K562 (cell line): Measurements from ENCODE around the gene ARHGAP26. TPM values are rescaled to one million over a fixed set of nuclear protein-coding genes. Genes with fewer than 3 reads are reported as not detected.
A peak's percentile ranks its signal among the peaks of the same experiment; 100 is the strongest.

Experiments
- CBX1 ChIP-seq: sonication (generic); IDR thresholded peaks from 2 replicates; pipeline ENCODE4 v1.6.1; 2016; ENCODE audit warnings: antibody characterized with exemption, low read depth, mild to moderate bottlenecking
- CXXC5 ChIP-seq: fragments of 250-450 bp; sonication (Bioruptor Pico); IDR thresholded peaks from 2 replicates; pipeline ENCODE4 v1.8.0; 2022; ENCODE audit warnings: inconsistent platforms, mild to moderate bottlenecking, moderate library complexity
- GABPB2 ChIP-seq: fragments of 250-450 bp; sonication (Bioruptor Pico); conservative IDR thresholded peaks from 2 replicates; pipeline ENCODE4 v1.5.1; 2021; ENCODE audit warnings: mild to moderate bottlenecking
- HIVEP1 ChIP-seq: fragments of 250-450 bp; sonication (Bioruptor Pico); IDR thresholded peaks from 2 replicates; pipeline ENCODE4 v1.4.0; 2020; ENCODE audit warnings: mild to moderate bottlenecking
- ILK ChIP-seq: fragments of 450-650 bp; IDR thresholded peaks from 2 replicates; pipeline ENCODE4 v1.6.1; 2016; ENCODE audit warnings: missing genetic modification characterization, low read depth, mild to moderate bottlenecking, missing compliant biosample characterization, moderate library complexity, borderline replicate concordance
- KLF6 ChIP-seq: fragments of 250-450 bp; sonication (Bioruptor Pico); IDR thresholded peaks from 2 replicates; pipeline ENCODE4 v1.4.0; 2020; ENCODE audit warnings: mild to moderate bottlenecking, moderate library complexity, borderline replicate concordance
- MAZ ChIP-seq, 2 experiments: fragments of 450-650 bp in 1 of 2; sonication (generic) in 1 of 2; formaldehyde crosslinking; IDR thresholded peaks in 1 of 2; conservative IDR thresholded peaks in 1 of 2; 2 replicates each; pipeline versions ENCODE4 v1.4.0 to v1.5.0; 2020; ENCODE audit warnings: mild to moderate bottlenecking in 1 of 2, missing genetic modification reagents in 1 of 2
- MECOM ChIP-seq: fragments of 250-450 bp; sonication (Bioruptor Pico); IDR thresholded peaks from 2 replicates; pipeline ENCODE4 v1.8.0; 2022; ENCODE audit warnings: inconsistent platforms
- NR2C2 ChIP-seq, 2 experiments: fragments of 200-800 bp in 1 of 2; sonication (Bioruptor generic) in 1 of 2; sonication (generic) in 1 of 2; formaldehyde crosslinking in 1 of 2; IDR thresholded peaks; 2 replicates each; pipeline versions ENCODE4 v1.6.1 to v1.8.0; 2016 to 2022; ENCODE audit warnings: mild to moderate bottlenecking in 1 of 2, missing compliant biosample characterization in 1 of 2, missing genetic modification characterization in 1 of 2, missing genetic modification reagents in 1 of 2
- PTTG1 ChIP-seq: fragments of 450-650 bp; IDR thresholded peaks from 2 replicates; pipeline ENCODE4 v1.6.1; 2016; ENCODE audit warnings: low read depth, mild to moderate bottlenecking, missing genetic modification characterization, missing compliant biosample characterization
- ZBTB17 ChIP-seq: fragments of 450-650 bp; formaldehyde crosslinking; IDR thresholded peaks from 2 replicates; pipeline ENCODE4 v1.4.0; 2020; ENCODE audit warnings: mild to moderate bottlenecking
- ZNF239 ChIP-seq: fragments of 250-450 bp; sonication (Bioruptor Pico); IDR thresholded peaks from 2 replicates; pipeline ENCODE4 v1.4.0; 2020; ENCODE audit warnings: mild to moderate bottlenecking
- ZNF311 ChIP-seq: fragments of 250-450 bp; sonication (Bioruptor Pico); IDR thresholded peaks from 2 replicates; pipeline ENCODE4 v1.4.0; 2020; ENCODE audit warnings: mild to moderate bottlenecking, moderate library complexity
- ZNF79 ChIP-seq: fragments of 250-450 bp; sonication (Bioruptor Pico); IDR thresholded peaks from 2 replicates; pipeline ENCODE4 v1.4.0; 2020; ENCODE audit warnings: low read depth, mild to moderate bottlenecking, moderate library complexity
- polyA plus RNA-seq, 8 experiments: library from polyadenylated mRNA; depleted of rRNA in 4 of 8; stranded (reverse) in 5 of 8; unstranded in 3 of 8; fragments of >200 nt; fragmentation: Nextera tagmentation in 2 of 8; fragmentation: Illumina TruSeq in 1 of 8; extraction: Ambion mirVana in 2 of 8; extraction: Trizol in 1 of 8; gene quantifications; 2 replicates each; pipeline versions ENCODE4 v1.2.1 to v1.2.3, GENCODE V29; 2011 to 2014; ENCODE audit warnings: inconsistent platforms in 1 of 8, missing spikeins in 1 of 8
- total RNA-seq, 7 experiments: library from RNA; depleted of rRNA in 6 of 7; stranded (reverse); fragments of >200 nt in 6 of 7; fragmentation: Illumina TruSeq in 2 of 7; extraction: Trizol in 2 of 7; gene quantifications; 2 replicates each; pipeline versions ENCODE4 v1.2.1 to v1.2.3, GENCODE V29; 2011 to 2021; ENCODE audit warnings: low replicate concordance in 1 of 7
- TF ChIP-seq, protein P1 (sequence below): fragments of 250-450 bp; sonication (Bioruptor Pico); IDR thresholded peaks from 2 replicates; pipeline ENCODE4 v1.4.0; 2020
- TF ChIP-seq, protein P2 (sequence below): fragments of 450-650 bp; conservative IDR thresholded peaks from 2 replicates; pipeline ENCODE4 v1.6.1; 2016; ENCODE audit warnings: missing genetic modification characterization, low read depth, mild to moderate bottlenecking, missing compliant biosample characterization, moderate library complexity
- TF ChIP-seq, protein P3 (sequence below), 2 experiments: fragments of 450-650 bp; IDR thresholded peaks; 2 replicates each; pipeline ENCODE4 v1.6.1; 2018; ENCODE audit warnings: mild to moderate bottlenecking in 2 of 2, low read depth in 1 of 2; ENCODE audit not compliant: partially characterized antibody in 2 of 2
- TF ChIP-seq, protein P4 (sequence below): fragments of 250-450 bp; sonication (Bioruptor Pico); IDR thresholded peaks from 2 replicates; pipeline ENCODE4 v1.4.0; 2020; ENCODE audit warnings: mild to moderate bottlenecking

The ARHGAP26 gene
- total and polyA plus RNA-seq, 9 of the 15 experiments (the other 6 are each of a cell fraction or from before 2014, with no cell fraction given) = 0.13 to 1.1 (median 0.55) TPM

DNA sequence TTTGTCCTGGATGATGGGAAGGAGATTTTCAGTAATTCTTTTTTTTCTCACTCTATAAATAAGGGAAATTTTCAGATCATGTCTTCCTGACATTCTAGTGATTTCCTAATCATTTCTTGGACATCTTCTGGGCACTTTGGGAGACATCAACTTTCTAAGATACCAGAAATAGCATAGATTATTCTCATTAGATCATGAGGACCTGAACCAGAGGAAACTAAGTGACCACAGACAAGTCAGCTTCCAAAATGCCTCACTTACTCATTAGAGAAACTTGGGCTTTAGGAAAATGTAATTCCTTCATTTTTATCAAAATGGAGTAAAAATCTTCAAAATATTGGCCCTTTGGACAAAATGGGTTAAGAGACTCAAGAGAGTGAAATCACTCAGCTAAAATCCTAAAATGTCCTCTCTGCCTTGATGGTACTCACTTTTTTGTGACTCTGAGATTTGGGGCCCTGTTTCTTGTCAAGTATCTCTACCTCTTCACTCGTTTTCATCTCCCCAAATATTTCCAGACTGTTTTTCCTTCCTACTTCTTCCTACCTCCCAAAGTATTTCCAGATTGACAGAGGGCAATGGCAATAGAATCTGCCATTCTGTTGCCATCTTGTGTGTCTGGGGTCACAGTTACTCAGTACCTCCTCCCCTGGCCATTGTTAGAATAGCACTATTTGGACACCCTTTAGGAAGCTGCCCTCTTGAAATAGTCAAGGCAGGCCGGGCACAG, 438.8 kb downstream of the ARHGAP26 start (continued):
- TF ChIP-seq KLF6 (CRISPR knock-in tag) (peak; percentile 74; the same call in 1 of the 2 replicates), ZNF239 (CRISPR knock-in tag) (peak; percentile 57; the same call in 1 of the 2 replicates), HIVEP1 (CRISPR knock-in tag) (peak; percentile 43; the same call in 1 of the 2 replicates), GABPB2 (no peak), PTTG1 (0 out of 2 replicates have a peak, but pooled peaks have one; percentile 49), MAZ (CRISPR knock-in tag; conservative IDR thresholded peaks at IDR 0.05 in 1 of 2, IDR thresholded peaks at IDR 0.05 in 1 of 2) (peak in 1 of 2 experiments; percentile 45; a peak in 1 of 4 replicates), ZNF311 (CRISPR knock-in tag) (peak; percentile 81), CBX1 (0 out of 2 replicates have a peak, but pooled peaks have one; percentile 26), ZNF79 (CRISPR knock-in tag) (peak; percentile 74), NR2C2 (CRISPR knock-in tag; IDR thresholded peaks at IDR 0.05) (no peak), NR2C2 (tag; IDR thresholded peaks at IDR 0.05) (0 out of 2 replicates have a peak, but pooled peaks have one; percentile 38), ZBTB17 (peak; percentile 64; the same call in 1 of the 2 replicates), ILK (tag) (0 out of 2 replicates have a peak, but pooled peaks have one; percentile 42), CXXC5 (CRISPR knock-in tag) (peak; percentile 39), MECOM (CRISPR knock-in tag) (peak; percentile 49; the same call in 1 of the 2 replicates)
- TF ChIP-seq, protein P1, sequence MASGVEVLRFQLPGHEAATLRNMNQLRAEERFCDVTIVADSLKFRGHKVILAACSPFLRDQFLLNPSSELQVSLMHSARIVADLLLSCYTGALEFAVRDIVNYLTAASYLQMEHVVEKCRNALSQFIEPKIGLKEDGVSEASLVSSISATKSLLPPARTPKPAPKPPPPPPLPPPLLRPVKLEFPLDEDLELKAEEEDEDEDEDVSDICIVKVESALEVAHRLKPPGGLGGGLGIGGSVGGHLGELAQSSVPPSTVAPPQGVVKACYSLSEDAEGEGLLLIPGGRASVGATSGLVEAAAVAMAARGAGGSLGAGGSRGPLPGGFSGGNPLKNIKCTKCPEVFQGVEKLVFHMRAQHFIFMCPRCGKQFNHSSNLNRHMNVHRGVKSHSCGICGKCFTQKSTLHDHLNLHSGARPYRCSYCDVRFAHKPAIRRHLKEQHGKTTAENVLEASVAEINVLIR (CRISPR knock-in tag) = 0 out of 2 replicates have a peak, but pooled peaks have one; percentile 12
- TF ChIP-seq, protein P2, sequence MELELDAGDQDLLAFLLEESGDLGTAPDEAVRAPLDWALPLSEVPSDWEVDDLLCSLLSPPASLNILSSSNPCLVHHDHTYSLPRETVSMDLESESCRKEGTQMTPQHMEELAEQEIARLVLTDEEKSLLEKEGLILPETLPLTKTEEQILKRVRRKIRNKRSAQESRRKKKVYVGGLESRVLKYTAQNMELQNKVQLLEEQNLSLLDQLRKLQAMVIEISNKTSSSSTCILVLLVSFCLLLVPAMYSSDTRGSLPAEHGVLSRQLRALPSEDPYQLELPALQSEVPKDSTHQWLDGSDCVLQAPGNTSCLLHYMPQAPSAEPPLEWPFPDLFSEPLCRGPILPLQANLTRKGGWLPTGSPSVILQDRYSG (tag) = peak; percentile 60; the same call in 1 of the 2 replicates
- TF ChIP-seq, protein P3, sequence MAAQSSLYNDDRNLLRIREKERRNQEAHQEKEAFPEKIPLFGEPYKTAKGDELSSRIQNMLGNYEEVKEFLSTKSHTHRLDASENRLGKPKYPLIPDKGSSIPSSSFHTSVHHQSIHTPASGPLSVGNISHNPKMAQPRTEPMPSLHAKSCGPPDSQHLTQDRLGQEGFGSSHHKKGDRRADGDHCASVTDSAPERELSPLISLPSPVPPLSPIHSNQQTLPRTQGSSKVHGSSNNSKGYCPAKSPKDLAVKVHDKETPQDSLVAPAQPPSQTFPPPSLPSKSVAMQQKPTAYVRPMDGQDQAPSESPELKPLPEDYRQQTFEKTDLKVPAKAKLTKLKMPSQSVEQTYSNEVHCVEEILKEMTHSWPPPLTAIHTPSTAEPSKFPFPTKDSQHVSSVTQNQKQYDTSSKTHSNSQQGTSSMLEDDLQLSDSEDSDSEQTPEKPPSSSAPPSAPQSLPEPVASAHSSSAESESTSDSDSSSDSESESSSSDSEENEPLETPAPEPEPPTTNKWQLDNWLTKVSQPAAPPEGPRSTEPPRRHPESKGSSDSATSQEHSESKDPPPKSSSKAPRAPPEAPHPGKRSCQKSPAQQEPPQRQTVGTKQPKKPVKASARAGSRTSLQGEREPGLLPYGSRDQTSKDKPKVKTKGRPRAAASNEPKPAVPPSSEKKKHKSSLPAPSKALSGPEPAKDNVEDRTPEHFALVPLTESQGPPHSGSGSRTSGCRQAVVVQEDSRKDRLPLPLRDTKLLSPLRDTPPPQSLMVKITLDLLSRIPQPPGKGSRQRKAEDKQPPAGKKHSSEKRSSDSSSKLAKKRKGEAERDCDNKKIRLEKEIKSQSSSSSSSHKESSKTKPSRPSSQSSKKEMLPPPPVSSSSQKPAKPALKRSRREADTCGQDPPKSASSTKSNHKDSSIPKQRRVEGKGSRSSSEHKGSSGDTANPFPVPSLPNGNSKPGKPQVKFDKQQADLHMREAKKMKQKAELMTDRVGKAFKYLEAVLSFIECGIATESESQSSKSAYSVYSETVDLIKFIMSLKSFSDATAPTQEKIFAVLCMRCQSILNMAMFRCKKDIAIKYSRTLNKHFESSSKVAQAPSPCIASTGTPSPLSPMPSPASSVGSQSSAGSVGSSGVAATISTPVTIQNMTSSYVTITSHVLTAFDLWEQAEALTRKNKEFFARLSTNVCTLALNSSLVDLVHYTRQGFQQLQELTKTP (IDR thresholded peaks at IDR 0.05; ENCODE audit: low read depth in 1 of 2, partially characterized antibody in 2 of 2) = peak in 1 of 2 experiments; percentile 50
- TF ChIP-seq, protein P4, sequence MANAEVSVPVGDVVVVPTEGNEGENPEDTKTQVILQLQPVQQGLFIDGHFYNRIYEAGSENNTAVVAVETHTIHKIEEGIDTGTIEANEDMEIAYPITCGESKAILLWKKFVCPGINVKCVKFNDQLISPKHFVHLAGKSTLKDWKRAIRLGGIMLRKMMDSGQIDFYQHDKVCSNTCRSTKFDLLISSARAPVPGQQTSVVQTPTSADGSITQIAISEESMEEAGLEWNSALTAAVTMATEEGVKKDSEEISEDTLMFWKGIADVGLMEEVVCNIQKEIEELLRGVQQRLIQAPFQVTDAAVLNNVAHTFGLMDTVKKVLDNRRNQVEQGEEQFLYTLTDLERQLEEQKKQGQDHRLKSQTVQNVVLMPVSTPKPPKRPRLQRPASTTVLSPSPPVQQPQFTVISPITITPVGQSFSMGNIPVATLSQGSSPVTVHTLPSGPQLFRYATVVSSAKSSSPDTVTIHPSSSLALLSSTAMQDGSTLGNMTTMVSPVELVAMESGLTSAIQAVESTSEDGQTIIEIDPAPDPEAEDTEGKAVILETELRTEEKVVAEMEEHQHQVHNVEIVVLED (CRISPR knock-in tag) = peak; percentile 48
